ENCODE data around the gene LDLR.
"Not testable (repeated sequence)": the region's sequence is repeated elsewhere in the genome, so short reads cannot be mapped to it uniquely, and the experiment has no call there.

DNA sequence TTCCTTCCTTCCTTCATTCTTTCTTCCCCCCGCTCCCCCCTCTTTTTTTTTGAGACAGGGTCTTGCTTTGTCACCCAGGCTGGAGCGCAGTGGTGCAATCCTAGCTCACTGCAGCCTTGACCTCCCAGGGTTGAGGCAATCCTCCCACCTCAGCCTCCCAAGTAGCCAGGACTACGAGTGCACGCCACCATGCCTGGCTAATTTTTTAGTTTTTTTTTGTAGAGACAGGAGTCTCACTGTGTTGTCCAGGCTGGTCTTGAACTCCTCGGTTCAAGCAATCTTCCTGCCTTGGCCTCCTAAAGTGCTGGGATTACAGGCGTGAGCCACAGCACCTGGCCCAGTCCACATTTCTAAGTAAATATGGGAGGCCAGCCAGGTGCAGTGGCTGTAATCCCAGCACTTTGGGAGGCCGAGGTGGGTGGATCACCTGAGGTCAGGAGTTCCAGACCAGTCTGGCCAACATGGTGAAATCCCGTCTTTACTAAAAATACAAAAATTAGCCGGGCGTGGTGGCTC is 50.8 kb downstream of the LDLR start:
- not testable (repeated sequence) for TF ChIP-seq POLR2AphosphoS5 (IDR thresholded peaks at IDR 0.05; ENCODE audit: low read depth, low read length); POLR2A (IDR thresholded peaks at IDR 0.05; ENCODE audit: low read depth, low read length); TAF1 (IDR thresholded peaks at IDR 0.05; ENCODE audit: low read depth, low read length); SPI1 (IDR thresholded peaks at IDR 0.05; ENCODE audit: low read depth, low read length); POU2F2 (IDR thresholded peaks at IDR 0.05; ENCODE audit: low read depth, low read length); PAX5 (IDR thresholded peaks at IDR 0.05; ENCODE audit: insufficient read depth, low read length, severe bottlenecking)

Measured in GM12891 (cell line).